WTC11 (cell line): ENCODE results near the gene RABEP2. TPM values are rescaled to one million over a fixed set of nuclear protein-coding genes. Genes with fewer than 3 reads are reported as not detected.

Experiments
- ATAC-seq: fragments of 200-7000 bp; cut with Tn5 transposase; 2 replicates; pipeline ENCODE4 v1.10.0; 2021; ENCODE audit warnings: mild to moderate bottlenecking, moderate library complexity
- CTCF ChIA-PET: fragments of 300-600 bp; sonication (Branson Sonifier 250); formaldehyde crosslinking; loops from one replicate; lab custom pipeline; 2021; ENCODE audit warnings: antibody characterized with exemption; lab: Charles Lee
- POLR2A ChIA-PET: fragments of 350-600 bp; sonication (Branson Sonifier 250); formaldehyde crosslinking; loops from one replicate; lab custom pipeline; 2021; ENCODE audit warnings: antibody characterized with exemption; lab: Charles Lee
- DNase-seq: peaks from one replicate; pipeline ENCODE4 v3.0.0; 2021; ENCODE audit warnings: low spot score
- H3K27ac Mint-ChIP-seq: 2 replicates; pipeline ENCODE4 v1.8.0; 2021; ENCODE audit warnings: mixed read lengths
- H3K27me3 Mint-ChIP-seq: 2 replicates; pipeline ENCODE4 v1.8.0; 2021; ENCODE audit warnings: low read depth, mild to moderate bottlenecking, moderate library complexity, mixed read lengths
- H3K36me3 Mint-ChIP-seq: 2 replicates; pipeline ENCODE4 v1.8.0; 2021; ENCODE audit warnings: mixed read lengths
- H3K4me1 Mint-ChIP-seq: 2 replicates; pipeline ENCODE4 v1.8.0; 2022; ENCODE audit warnings: mixed read lengths
- H3K4me3 Mint-ChIP-seq: 2 replicates; pipeline ENCODE4 v1.8.0; 2021; ENCODE audit warnings: mild to moderate bottlenecking, moderate library complexity, mixed read lengths
- H3K9me3 Mint-ChIP-seq: 2 replicates; pipeline ENCODE4 v1.8.0; 2021; ENCODE audit warnings: mixed read lengths
- AR ChIP-seq: fragments of 250-450 bp; sonication (Bioruptor Pico); IDR thresholded peaks from 2 replicates; pipeline ENCODE4 v1.9.0; 2021; ENCODE audit warnings: mild to moderate bottlenecking
- CBFB ChIP-seq: sonication (generic); formaldehyde crosslinking; IDR thresholded peaks from 2 replicates; pipeline ENCODE4 v1.8.1; 2022; ENCODE audit warnings: mild to moderate bottlenecking, low read depth, missing genetic modification reagents
- CDX4 ChIP-seq: fragments of 250-450 bp; sonication (Bioruptor Pico); IDR thresholded peaks from 2 replicates; pipeline ENCODE4 v1.9.0; 2021; ENCODE audit warnings: moderate library complexity, mild to moderate bottlenecking, inconsistent platforms, borderline replicate concordance
- ERG ChIP-seq: fragments of 250-450 bp; sonication (Bioruptor Pico); IDR thresholded peaks from 2 replicates; pipeline ENCODE4 v1.8.0; 2021; ENCODE audit warnings: mild to moderate bottlenecking
- ESRRA ChIP-seq: sonication (generic); formaldehyde crosslinking; IDR thresholded peaks from 2 replicates; pipeline ENCODE4 v1.8.1; 2022; ENCODE audit warnings: mild to moderate bottlenecking, missing genetic modification reagents, borderline replicate concordance
- FOXK1 ChIP-seq: sonication (generic); formaldehyde crosslinking; IDR thresholded peaks from 2 replicates; pipeline ENCODE4 v1.8.0; 2022; ENCODE audit warnings: mild to moderate bottlenecking, moderate library complexity, missing genetic modification reagents
- GRHL2 ChIP-seq: fragments of 250-450 bp; sonication (Bioruptor Pico); IDR thresholded peaks from 2 replicates; pipeline ENCODE4 v1.8.0; 2022; ENCODE audit warnings: mild to moderate bottlenecking, moderate library complexity; ENCODE audit not compliant: insufficient replicate concordance, severe bottlenecking
- MLX ChIP-seq: sonication (generic); formaldehyde crosslinking; IDR thresholded peaks from 2 replicates; pipeline ENCODE4 v1.8.1; 2023; ENCODE audit warnings: mild to moderate bottlenecking, missing genetic modification reagents, moderate library complexity
- RORB ChIP-seq: fragments of 250-450 bp; sonication (Bioruptor Pico); IDR thresholded peaks from 2 replicates; pipeline ENCODE4 v1.9.0; 2021; ENCODE audit warnings: mild to moderate bottlenecking
- SMAD4 ChIP-seq: sonication (generic); formaldehyde crosslinking; IDR thresholded peaks from 2 replicates; pipeline ENCODE4 v1.8.0; 2022; ENCODE audit warnings: mild to moderate bottlenecking, missing genetic modification reagents
- STAT6 ChIP-seq: sonication (generic); formaldehyde crosslinking; conservative IDR thresholded peaks from 2 replicates; pipeline ENCODE4 v1.8.1; 2023; ENCODE audit warnings: mild to moderate bottlenecking, low read depth, missing genetic modification reagents, moderate library complexity
- TEAD1 ChIP-seq: sonication (generic); formaldehyde crosslinking; IDR thresholded peaks from 2 replicates; pipeline ENCODE4 v1.8.0; 2022; ENCODE audit warnings: mild to moderate bottlenecking, missing genetic modification reagents
- USF1 ChIP-seq: sonication (generic); formaldehyde crosslinking; IDR thresholded peaks from 2 replicates; pipeline ENCODE4 v1.8.0; 2022; ENCODE audit warnings: mild to moderate bottlenecking, missing genetic modification reagents
- ZBTB21 ChIP-seq: sonication (generic); formaldehyde crosslinking; IDR thresholded peaks from 2 replicates; pipeline ENCODE4 v1.8.1; 2023; ENCODE audit warnings: mild to moderate bottlenecking, missing genetic modification reagents, borderline replicate concordance
- ZMAT4 ChIP-seq: fragments of 250-450 bp; sonication (Bioruptor Pico); IDR thresholded peaks from 2 replicates; pipeline ENCODE4 v1.9.0; 2021; ENCODE audit warnings: mild to moderate bottlenecking
- ZNF232 ChIP-seq: sonication (generic); formaldehyde crosslinking; IDR thresholded peaks from 2 replicates; pipeline ENCODE4 v1.8.0; 2022; ENCODE audit warnings: mild to moderate bottlenecking, missing genetic modification reagents
- ZNF263 ChIP-seq: sonication (generic); formaldehyde crosslinking; IDR thresholded peaks from 2 replicates; pipeline ENCODE4 v1.8.1; 2022; ENCODE audit warnings: low read depth, mild to moderate bottlenecking, moderate library complexity, missing genetic modification reagents
- ZNF512 ChIP-seq: sonication (generic); formaldehyde crosslinking; IDR thresholded peaks from 2 replicates; pipeline ENCODE4 v1.8.1; 2022; ENCODE audit warnings: missing genetic modification reagents, borderline replicate concordance
- ZNF671 ChIP-seq: fragments of 250-450 bp; sonication (Bioruptor Pico); IDR thresholded peaks from 2 replicates; pipeline ENCODE4 v1.8.0; 2021; ENCODE audit warnings: mild to moderate bottlenecking
- total RNA-seq: library from RNA; stranded (reverse); gene quantifications from 3 replicates; pipeline ENCODE4 v1.2.3, GENCODE V29; 2021

Gene RABEP2
- total RNA-seq, 1 experiment from 2014 or later, result 24.0 TPM

- no peak for TF ChIP-seq SMAD4 (CRISPR knock-in tag)
- TF ChIP-seq, all 79 proteins: peak for 0
- DNase-seq, result no peak
Observed at GRCh38 chr16:28905800-28906372, 19.2 kb downstream of the RABEP2 start.

GRCh38 chr16:28905229-28905754 is 19.7 kb downstream of the RABEP2 start:
- H3K9me3 Mint-ChIP-seq, result no peaks in the 10 kb centered on the region
- no peaks in the 10 kb centered on the region for H3K27me3 Mint-ChIP-seq
- DNase-seq, result no peak
- no peak for TF ChIP-seq STAT6 (CRISPR knock-in tag)
- TF ChIP-seq GRHL2 (CRISPR knock-in tag), result no peak
- TF ChIP-seq AR (CRISPR knock-in tag), result no peak
- TF ChIP-seq ZNF671, result no peak
- TF ChIP-seq ZNF512 (CRISPR knock-in tag), result no peak
- no peak for TF ChIP-seq CBFB (CRISPR knock-in tag)
- TF ChIP-seq, all 79 proteins: peak for 0
- no peak for ATAC-seq
- Mint-ChIP-seq H3K4me3 (no peak overlapping the region), H3K36me3 (no peaks in the 10 kb centered on the region), H3K27ac (no peak overlapping the region), H3K4me1 (no peaks in the 10 kb centered on the region)
- POLR2A ChIA-PET, result no interaction called here
- CTCF ChIA-PET, result interaction anchor here (1.0 to 3.1 kb wide), 2 partner anchors 30 to 40 kb away, joined by 4 to 14 read pairs; no protein-coding TSS in a partner anchor

More at GRCh38 chr16:28905800-28906372, 19.2 kb downstream of the RABEP2 start:
- H3K27me3 Mint-ChIP-seq, result no peaks in the 10 kb centered on the region
- no peak; the same call in 1 of the 2 replicates for ATAC-seq
- no peak overlapping the region for H3K27ac Mint-ChIP-seq
- no peaks in the 10 kb centered on the region for H3K9me3 Mint-ChIP-seq
- no peaks in the 10 kb centered on the region for H3K36me3 Mint-ChIP-seq
- ChIA-PET CTCF (interaction anchor here (3.1 kb wide), 1 partner anchor 39 kb away, joined by 14 read pairs; no protein-coding TSS in a partner anchor), POLR2A (no interaction called here)
- H3K4me1 Mint-ChIP-seq, result no peaks in the 10 kb centered on the region
- H3K4me3 Mint-ChIP-seq, result no peak overlapping the region

- POLR2A ChIA-PET, result no interaction called here
- Mint-ChIP-seq H3K27ac (no peak overlapping the region), H3K9me3 (no peaks in the 10 kb centered on the region), H3K4me3 (no peak overlapping the region), H3K36me3 (no peaks in the 10 kb centered on the region), H3K4me1 (no peaks in the 10 kb centered on the region), H3K27me3 (no peaks in the 10 kb centered on the region)
- DNase-seq (no peak), ATAC-seq (no peak)
- CTCF ChIA-PET, result interaction anchor here (1.0 to 3.1 kb wide), 2 partner anchors 29 to 40 kb away, joined by 4 to 14 read pairs; no protein-coding TSS in a partner anchor
- no peak for TF ChIP-seq ZBTB21 (CRISPR knock-in tag)
- no peak for TF ChIP-seq USF1 (CRISPR knock-in tag)
- TF ChIP-seq ZNF232 (CRISPR knock-in tag), result no peak
- TF ChIP-seq ESRRA (CRISPR knock-in tag), result no peak
- TF ChIP-seq CDX4, result no peak
- no peak for TF ChIP-seq TEAD1 (CRISPR knock-in tag)
- no peak for TF ChIP-seq ERG (CRISPR knock-in tag)
- no peak for TF ChIP-seq MLX (CRISPR knock-in tag)
- no peak for TF ChIP-seq ZMAT4 (CRISPR knock-in tag)
- TF ChIP-seq RORB (CRISPR knock-in tag), result no peak
- no peak for TF ChIP-seq FOXK1 (CRISPR knock-in tag)
- TF ChIP-seq ZNF263 (CRISPR knock-in tag), result no peak
Observed at GRCh38 chr16:28904828-28905227, 20.2 kb downstream of the RABEP2 start.
